Activated CD8-positive, alpha-beta memory T cell treated with anti-CD3 and anti-CD28 coated beads, Interleukin-2, amount 50 U/mL, for 1 hour (primary cell): Measurements from ENCODE around the gene DGKD.
"Not testable (repeated sequence)": the region's sequence is repeated elsewhere in the genome, so short reads cannot be mapped to it uniquely, and the experiment has no call there.

Source experiments
- DNase-seq: peaks from one replicate; pipeline ENCODE4 v3.0.0-alpha.2; 2020; ENCODE audit errors: extremely low read depth

Gene DGKD

GRCh38 chr2:233353769-233354499 lies at the start of gene DGKD:
TSS of gene DGKD (plus strand) at chr2:233354494. CDS start at chr2:233354519, 25 bp downstream.
- no peak for DNase-seq

GRCh38 chr2:233307565-233307964 lies 46.7 kb upstream of the DGKD start, which contains the start of gene SAG:
TSS of gene SAG (plus strand) at chr2:233307816. CDS start at chr2:233309190, 1,374 bp downstream.
- no peak for DNase-seq

- no peak for DNase-seq
Measured at GRCh38 chr2:233311241-233311926, 42.9 kb upstream of the DGKD start.

- DNase-seq: no peak
Measured at GRCh38 chr2:233312874-233313273, 41.4 kb upstream of the DGKD start.

GRCh38 chr2:233314180-233314925 lies 39.9 kb upstream of the DGKD start:
- DNase-seq: no peak

- no peak for DNase-seq
Measured at GRCh38 chr2:233317196-233317943, 36.9 kb upstream of the DGKD start.

GRCh38 chr2:233319256-233319655 lies 35.0 kb upstream of the DGKD start:
- no peak for DNase-seq

GRCh38 chr2:233320470-233320869 lies 33.8 kb upstream of the DGKD start:
- no peak for DNase-seq

GRCh38 chr2:233321166-233321565 lies 33.1 kb upstream of the DGKD start:
- no peak for DNase-seq

GRCh38 chr2:233323851-233324250 lies 30.4 kb upstream of the DGKD start:
- no peak for DNase-seq

GRCh38 chr2:233325256-233325655 lies 29.0 kb upstream of the DGKD start:
- no peak for DNase-seq

- DNase-seq: no peak
Measured at GRCh38 chr2:233325814-233326213, 28.5 kb upstream of the DGKD start.

GRCh38 chr2:233326500-233326899 lies 27.8 kb upstream of the DGKD start:
- no peak for DNase-seq

- DNase-seq: no peak
Measured at GRCh38 chr2:233328922-233329321, 25.4 kb upstream of the DGKD start.

GRCh38 chr2:233329489-233330135 lies 24.7 kb upstream of the DGKD start:
- no peak for DNase-seq

- peak; percentile 76 for DNase-seq
Measured at GRCh38 chr2:233331536-233331935, 22.8 kb upstream of the DGKD start.

GRCh38 chr2:233332125-233332524 lies 22.2 kb upstream of the DGKD start:
- DNase-seq: no peak

- DNase-seq: no peak
Measured at GRCh38 chr2:233334915-233335314, 19.4 kb upstream of the DGKD start.

- not testable (repeated sequence) for DNase-seq
Measured at GRCh38 chr2:233336091-233336490, 18.2 kb upstream of the DGKD start.

- no peak for DNase-seq
Measured at GRCh38 chr2:233336541-233336940, 17.8 kb upstream of the DGKD start.

- no peak for DNase-seq
Measured at GRCh38 chr2:233338046-233338445, 16.2 kb upstream of the DGKD start.
